NCI-H526 treated with DMSO at 0.1 percent for 48 hours (cell line): ENCODE measurements around the gene RBPJL.
"Not testable (repeated sequence)": the region's sequence is repeated elsewhere in the genome, so short reads cannot be mapped to it uniquely, and the experiment has no call there.

Source experiments
- DNase-seq: peaks from one replicate; lab custom pipeline; 2025; lab: John Stamatoyannopoulos, UW

RBPJL gene

DNA sequence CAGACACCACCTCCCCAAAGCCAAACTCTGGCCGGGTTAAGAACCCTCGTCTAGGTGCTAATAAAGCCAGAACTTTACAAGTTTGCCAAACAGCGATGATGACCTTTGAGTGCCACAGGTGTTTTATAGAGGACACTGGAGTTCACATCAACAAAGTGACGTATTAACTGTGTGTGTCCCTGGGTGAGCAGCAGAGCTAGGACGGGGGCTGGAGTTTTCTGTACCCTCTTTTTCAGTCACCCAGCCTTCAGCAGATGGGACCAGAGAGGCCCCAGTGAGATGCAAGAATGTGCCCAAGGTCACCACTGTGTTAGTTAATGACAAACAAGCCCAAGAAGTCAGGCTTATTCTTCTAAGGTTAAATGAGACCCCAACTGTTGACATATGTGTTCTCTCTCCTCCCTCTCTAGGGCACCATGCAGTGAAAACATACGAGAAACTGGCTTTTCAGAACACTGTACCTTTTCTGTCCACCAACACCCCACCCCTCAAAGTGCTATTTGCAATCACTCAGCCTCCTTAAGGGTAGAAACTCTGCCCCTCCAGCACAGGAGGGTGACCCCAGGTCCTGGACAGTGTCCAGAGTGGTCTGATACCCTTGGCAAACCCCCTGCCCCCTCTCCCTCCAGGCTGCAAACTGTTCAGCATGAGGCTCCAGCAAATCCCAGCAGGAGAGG is 36.4 kb downstream of the RBPJL start:
- DNase-seq, result no peak

DNA sequence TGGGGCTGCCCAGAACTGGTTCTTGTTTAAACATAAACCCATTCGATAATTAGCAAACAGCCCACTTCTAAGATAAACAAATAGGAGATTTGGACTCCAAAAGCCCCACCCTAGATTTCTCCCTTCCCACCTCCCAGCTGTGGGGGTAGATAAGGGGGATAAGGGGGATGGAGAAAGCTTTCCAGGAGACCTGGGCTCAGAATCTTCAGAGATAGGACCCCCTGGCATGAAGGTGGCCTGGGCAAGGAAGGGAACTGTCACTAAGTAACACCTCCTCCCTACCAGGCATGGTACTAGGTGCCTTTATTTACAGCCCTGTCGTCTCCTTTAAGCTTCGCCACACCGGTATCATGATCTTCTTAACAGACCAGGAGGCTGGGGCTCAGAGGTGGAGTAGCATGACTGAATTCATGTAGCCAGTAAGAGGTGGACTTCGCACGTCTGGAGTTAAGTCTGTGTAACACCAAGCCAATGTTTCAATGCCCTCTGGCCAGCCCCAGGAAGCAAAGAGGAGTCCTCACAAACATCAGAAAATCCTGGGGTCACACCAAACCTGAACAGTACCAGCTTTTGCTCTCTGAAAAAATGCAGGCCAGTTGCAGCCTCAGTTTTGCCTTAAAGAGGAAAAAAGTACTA is 37.0 kb downstream of the RBPJL start:
- DNase-seq, result peak; percentile 71

DNA sequence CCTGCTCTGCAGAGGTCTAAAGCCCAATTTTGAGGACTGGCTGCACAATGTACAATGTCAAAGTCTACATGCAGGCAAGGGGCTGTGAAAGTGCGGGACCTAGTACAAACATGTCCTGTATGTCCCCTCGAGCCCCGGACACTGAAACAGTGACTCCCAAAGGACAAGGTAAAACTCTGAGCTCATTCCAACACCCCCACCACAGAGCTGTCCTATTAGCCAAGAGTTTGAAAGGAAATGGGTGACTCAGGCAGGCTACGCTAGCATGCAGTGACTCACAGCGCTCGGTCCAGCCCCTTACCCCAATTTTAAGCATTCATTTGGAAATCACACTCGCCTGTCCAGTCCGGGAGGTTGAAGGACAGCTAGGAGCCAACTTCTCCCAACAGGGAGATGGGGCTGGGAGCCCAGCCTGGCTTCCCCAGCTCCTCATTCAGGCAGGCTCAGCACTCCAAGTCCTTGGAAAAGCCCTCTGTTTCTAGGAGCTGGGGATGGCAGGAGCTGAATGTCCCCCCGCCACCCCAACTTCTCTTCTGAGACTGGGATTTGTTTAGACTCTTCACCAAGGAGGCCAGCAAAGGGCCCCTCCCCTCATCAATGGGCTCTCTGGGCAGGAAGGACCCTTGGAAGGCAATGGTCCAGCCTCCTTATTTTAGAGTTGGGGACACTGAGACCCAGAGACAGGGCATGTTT is 37.7 kb downstream of the RBPJL start:
- DNase-seq, result no peak

DNA sequence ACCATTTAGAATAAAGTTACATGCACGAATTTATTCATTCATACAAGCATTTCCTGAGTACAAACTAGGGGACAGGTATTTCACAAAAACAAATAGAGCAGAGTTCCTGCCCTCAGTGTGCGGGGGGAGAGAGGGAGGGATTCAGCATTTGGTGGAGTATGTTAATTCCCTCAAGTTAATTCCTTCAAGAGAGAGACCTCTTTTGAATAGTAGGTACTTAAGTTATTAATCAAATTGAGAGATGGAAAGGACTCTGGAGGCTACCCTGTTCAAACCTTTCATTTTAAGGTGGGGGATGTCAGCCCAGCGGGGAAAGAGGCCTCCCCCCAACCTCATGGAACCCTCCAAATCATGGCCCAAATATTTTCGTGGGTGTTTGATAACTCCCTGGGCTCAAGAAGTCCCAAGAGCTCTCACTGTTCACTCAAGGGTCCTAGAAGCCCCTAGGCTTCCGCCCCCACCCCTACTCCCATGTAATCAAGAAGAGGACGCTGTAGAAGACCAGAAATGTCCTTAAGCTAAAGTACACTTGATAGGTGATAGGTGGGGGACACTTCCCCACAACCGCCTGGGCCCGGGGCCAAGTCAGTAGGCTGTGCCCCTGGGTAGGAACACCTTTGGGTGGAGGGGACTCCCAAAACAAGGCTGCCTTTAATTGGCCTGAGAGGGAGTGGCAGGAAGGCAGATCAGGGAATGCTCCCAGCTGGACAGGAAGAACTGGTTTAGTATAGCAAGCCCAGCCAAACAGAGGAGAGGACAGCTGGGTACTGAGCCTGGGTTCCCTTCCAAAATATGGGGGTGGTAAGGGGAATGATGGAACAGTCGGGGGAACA is 38.7 kb downstream of the RBPJL start:
- DNase-seq, result no peak

DNA sequence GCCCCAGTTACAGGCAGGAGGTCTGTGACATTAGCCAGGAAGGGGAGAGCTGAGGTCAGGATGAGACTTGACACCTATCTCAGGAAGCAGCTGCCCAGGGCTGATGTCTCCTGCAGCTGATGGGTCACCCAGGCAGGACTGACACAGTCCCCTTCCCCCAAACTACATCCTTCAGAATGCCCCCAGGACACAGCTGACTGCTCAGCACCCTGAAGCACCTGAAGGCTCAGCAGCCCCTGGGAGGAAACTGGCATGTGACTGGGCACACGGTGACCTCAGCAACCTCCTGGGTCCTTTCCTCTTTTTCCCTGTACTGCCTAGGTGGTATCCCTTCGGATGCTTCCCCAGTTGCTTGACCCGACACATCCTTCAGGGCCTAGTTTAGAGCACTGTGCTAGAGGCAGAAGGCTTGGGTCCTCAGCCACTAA is 39.7 kb downstream of the RBPJL start:
- no peak for DNase-seq

DNA sequence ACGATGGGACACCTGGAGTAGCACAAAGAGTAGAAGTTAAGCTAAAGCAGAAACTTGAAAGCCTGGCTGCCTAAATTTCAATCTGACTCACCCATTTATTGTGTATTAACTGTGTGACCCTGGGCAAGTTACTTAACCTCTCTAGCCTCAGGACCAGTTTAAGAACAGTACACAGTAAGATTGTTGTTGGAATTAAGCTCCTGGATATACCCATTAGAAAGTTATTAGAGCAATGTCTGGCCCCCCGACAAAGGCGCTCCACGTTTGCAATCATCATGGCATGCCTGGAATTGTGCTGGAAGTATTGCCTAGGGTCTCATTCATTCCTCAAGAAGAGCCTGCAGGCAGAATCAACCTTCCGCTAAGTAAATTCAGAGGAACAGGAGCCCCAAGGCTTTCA is 40.2 kb downstream of the RBPJL start:
- no peak for DNase-seq

DNA sequence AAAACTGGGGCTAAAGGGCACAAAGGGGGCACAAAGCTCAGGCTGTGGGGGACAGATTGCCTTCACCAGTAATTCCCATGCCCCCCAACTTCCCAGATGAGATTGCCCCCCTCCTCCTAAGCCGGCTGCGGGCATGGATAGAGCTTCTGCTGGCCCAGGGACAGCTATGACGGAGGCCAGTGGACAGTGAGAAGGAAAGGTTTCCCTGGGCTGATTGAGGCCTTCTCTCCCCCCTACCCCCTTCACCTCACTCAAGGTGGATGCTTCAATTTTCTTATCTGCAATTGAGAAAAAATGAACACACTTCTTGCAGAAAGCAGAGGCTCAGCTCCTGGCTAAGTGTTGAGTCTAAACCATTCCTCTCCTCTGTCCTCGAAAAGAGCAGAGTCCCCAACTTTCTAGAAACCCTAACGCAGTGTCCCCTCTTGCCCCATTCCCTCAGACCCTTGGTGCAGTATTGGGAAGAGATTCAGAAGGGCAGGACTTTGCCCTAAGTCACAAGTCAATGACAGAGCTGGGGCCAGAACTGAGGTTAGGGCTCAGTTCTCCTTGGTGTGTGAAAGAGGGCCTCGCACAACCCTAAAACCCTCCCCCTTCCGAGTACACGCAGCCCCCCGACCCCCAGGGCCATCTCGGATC is 40.8 kb downstream of the RBPJL start:
- no peak for DNase-seq

DNA sequence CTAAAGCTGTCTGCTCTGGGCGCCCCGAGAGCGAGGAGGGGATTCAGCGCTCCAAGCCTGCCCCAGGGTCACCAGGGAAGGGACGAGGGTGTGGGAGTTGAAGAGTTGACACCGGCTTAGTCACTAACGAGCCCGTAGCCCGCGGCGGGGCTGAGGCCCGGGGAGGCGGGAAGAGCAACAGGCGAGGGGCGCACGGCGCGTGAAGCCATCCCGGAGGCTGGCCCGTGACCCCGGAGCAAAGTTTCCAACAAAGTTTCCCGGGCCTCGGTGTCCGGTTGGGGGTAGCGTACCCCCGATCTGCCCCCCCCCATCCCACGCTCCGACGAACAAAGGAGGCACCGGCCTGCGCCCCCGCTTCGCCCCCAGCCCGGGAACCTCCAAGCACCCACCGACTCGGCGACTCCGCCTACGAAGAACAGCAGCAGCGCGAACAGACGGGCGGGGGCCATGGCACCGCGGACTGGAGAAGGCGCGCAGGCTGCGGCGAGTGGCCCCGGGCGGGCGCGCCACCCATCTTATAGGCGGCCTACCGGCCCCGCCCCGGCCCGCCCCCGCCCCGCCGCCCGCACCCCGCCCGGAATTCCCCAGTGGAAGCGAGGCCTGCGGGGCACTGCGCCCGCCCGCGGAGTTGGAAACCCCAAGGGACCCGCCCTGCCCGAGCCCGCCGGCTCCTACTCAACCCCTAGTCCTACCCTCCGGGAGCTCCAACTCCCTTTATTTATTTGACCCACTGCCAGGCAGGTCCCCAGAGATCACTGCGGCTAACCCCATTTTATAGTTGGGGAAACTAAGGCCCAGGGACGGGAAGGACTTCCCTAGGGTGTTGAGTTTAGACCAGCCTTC is 41.5 kb downstream of the RBPJL start, which contains the start of gene SDC4:
Gene SDC4, minus strand, starts transcription at position 489 of the 843 bp plus-strand sequence. Its CDS starts 40 bp downstream, at position 449.
- peak; percentile 59 for DNase-seq

DNA sequence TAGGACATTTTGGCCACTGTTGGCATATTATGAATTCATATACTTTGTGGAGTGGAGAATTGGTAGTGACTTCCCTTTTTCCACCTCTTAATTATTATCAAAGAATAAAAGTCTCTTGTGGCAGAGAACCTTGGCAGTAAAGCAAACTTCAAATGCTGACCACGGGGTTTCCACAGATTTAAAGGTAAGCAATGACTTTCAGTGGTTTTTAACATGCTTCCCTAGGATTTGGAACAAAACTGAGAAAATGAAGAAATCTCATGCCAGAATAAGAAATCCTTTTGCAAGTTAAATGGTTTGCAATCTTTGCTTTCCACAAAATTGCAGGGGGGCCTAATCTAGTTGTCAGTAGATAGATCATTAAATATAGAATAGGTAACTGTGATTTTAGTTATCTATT is 43.6 kb downstream of the RBPJL start:
- DNase-seq, result no peak

DNA sequence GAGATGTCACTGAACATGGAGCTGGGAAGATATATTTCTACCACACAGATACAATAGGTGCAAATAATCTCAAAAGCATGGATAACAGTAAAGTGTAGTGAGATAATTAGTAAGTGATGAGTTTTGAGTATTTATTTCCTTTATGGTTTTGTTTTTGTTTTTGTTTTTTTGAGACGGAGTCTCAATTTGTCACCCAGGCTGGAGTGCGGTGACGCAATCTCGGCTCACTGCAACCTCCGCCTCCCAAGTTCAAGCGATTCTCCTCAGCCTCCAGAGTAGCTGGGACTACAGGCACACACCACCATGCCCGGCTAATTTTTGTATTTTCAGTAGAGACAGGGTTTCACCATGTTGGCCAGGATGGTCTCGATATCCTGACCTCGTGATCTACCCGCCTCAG is 44.2 kb downstream of the RBPJL start:
- not testable (repeated sequence) for DNase-seq

DNA sequence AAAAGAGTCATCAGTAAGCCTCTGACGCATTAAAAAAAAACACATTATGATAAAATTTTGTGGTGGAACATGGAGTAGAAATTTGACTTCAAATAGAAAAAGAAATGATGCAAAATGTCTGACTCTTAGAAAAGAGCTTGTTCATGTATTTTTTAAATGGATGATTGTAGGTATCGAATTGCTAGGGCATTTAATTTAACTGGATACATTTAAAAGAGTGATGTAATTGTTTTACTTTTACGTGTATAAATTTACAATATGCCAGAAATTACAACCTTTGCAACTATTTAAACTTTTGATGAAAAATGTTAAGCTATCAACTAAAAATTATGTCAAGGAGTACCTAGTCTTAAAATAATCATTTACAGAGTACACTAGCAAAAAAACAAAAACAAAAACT is 46.1 kb downstream of the RBPJL start:
- DNase-seq, result no peak

DNA sequence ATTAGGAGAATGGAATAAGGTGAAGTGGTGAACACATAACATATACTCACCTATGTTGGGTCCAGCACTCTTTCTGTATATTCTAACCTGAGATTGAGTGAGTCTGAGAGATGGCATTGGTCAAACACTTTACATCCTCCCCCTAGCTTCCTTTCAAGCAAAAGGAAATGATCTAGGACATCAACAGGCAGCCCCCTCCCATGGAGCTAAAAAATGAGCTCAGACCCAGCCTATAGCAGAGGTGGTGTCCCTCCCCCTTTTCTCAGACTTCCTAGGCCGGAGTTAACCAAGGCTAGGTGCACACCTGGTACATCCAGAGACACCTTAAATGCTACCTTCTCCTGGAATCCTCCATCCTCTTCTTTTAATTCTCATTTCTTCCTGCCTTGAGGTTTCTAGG is 47.1 kb downstream of the RBPJL start:
- DNase-seq, result no peak

DNA sequence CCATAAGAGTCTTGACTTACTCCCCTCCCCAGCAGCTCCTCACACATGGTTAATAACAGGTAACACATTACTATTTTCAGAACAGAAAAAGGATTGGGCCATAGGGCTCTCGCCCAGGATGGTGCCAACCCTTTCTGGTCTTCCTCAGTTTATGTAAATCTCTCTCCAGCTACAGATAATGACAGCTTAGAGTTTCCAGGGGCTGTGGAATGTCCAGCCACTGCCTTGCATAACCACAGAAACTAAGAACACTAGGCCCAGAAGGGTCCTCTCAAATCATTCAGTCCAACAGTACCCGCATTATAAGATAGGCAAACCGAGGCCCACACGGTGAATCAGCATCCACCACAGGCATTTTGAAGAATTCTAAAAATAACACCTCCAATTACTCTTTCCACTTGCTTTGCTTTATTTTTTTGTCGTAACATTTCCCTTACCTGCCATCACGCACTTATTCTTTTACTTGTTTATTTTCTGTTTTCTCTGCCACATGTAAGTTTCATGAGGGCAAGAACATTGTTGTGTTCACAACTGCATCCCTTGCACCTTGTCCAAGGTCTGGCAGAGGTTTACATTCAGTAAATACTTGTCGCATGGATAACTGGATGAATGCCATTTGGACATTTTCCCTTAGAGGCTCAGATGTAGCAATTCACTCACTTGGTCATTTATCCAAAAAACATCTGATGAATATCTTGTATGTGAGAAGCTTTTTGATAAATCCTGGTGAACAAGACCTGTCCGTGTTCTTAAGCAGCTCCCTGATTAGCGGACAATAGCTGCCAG is 48.0 kb downstream of the RBPJL start:
- no peak for DNase-seq

DNA sequence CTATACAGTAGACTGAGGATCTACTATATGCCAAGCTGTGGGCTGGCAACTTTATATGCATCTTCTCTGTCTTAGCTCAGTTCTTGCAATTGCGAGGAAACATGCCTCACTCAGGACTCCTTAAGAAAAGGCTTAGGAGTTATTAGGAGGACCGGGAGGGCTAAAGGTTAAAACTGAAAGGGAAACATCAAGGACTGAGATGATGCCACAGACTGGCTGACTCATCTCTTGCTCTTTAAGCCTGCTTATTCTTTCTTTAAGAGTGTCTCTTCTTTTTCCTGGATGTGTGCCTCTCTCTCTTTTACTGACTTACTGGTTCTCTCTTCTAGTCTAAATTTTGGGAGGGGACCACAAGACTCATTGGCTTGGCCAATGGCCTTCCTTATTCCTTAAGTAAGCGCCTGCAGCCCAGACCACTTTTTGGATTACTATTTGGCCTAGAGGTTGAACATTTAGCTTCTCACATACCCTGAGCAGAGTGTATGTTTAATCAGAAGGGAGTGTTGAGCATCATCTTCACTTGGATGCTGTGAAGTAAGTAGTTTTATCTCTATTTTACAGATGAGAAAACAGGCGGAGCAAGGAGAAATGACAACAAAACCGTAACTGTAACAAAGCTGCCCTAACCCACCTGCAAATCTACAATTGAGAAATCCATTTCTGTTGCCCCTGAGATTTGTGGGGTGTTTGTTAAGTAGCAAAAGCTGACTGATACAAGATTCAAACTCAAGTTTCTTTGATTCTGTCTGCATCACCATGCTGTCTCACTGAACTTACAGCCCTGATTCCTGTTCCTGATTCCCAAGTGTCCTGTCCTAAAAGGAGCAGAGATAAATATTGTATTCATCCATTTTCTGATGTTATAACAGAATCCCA is 48.8 kb downstream of the RBPJL start:
- no peak for DNase-seq

DNA sequence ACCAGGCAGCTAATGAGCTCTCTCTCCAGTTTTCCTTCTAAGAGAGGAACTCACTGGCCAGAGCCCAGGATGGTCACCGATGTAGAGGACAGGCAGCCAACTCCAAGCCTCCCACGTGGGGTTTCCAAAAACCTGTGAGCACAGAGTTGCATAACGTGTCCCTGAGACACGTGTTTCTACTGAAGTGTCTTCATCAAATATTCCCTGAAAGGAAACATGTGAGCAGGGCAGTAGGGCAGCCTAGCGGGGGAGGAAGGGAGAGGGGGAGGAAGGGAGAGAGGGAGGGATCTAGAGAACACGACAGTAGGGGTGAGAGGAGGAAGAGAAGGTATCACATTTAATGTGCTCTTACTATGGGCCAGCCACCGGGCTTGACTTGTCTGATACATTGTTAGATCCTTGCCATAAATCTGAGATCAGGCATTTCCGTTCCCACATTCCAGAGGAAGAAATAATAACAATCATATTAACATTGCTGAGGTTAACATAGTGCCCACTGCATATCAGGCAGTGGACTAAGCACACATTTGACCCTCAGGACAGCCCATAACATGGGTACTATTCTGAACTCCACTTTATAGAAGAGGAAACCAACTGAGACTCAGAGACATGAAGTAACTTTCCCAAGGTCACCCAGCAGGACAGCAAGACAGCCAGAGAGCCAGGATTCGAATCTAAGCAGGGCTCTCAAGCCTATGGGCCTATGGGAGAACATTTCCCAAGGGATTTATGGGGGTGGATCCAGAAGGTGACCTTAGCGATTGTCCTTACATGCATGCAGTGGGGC is 51.8 kb downstream of the RBPJL start:
- no peak for DNase-seq

DNA sequence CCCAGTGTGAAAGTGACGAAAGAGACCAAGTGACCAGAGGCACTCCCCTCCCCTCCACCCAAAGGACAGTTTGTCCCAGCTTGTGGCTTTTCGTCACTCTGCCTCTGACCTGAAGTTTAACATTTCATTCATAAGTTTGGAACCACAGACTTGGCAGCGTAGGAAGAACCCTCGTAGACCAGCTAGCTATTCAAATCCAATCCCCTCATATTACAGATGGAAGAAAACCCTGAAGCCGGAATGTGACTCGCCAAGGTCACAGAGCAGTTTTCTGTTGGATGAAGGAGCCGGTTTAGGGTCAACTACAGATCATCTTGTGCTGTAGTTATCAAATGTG is 52.4 kb downstream of the RBPJL start:
- no peak for DNase-seq

DNA sequence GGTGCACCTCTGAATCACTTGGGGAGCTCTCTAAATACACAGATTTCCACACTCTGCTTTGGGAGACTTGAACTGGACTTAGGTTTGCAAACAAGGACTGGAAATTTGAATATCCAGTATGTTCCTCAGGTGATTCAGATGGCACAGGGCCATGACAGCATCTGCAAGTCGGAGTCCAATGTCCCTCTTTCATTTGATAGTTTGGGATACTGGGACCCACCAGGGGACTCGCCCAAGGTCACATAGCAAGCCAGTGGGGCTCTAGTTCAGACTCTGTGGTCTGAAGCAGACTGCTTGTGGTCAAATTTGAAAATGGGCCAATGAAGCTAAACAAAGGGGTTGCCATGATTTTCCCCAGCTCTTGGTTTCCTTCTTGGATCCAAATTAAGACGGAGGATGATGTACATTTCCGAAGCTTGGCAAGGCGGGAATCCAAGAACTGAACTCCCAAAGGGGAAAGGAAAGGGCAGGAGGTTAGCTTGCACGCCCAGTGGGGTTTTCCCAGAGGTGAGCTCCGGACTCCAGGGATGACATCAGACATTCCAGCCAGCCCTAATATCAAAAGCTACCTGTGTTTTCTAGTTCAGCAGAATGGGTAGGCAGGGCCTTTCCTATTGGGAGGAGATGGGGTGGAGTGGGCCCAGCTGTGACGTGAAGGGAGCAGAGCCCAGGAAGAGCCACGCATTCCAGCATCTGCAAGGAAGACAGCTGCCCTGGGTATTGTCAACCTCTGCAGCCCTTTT is 52.9 kb downstream of the RBPJL start:
- no peak for DNase-seq

DNA sequence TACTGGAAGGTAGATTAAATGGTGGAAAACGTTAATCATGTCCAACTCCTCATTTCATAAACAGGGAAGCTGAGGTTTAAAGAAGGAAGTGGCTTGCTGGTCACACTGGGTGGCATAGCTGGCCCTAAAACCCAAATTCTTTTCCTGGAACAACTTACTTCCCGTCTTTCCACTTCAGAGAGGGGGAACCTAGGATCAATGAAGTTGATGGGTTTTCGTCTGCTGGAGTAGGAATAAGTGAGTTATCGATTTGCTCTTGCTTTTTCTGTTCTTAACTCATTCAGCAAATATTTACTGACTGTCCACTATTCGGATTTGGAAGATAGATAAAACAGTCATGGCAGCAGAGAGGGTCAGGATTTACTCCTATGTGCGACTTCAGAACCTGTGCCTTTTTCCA is 55.2 kb downstream of the RBPJL start:
- no peak for DNase-seq
